Endometrial microvascular endothelial cells (primary cell): ENCODE measurements around the gene RSAD1. TPM values are rescaled to one million over a fixed set of nuclear protein-coding genes. Genes with fewer than 3 reads are reported as not detected.

Experiments
- in situ Hi-C: cut with HindIII; loops from 2 replicates; pipeline ENCODE4 v1.10.0; 2017; ENCODE audit warnings: low sequenced_read_pairs, low pct_unique_long_range_greater_than_20kb; ENCODE audit errors: inconsistent ontology term
- total RNA-seq: library from RNA; depleted of rRNA; stranded (reverse); fragments of >200 nt; gene quantifications from one replicate; pipeline ENCODE4 v1.2.3, GENCODE V29; 2015; ENCODE audit errors: inconsistent ontology term

Gene RSAD1
- total RNA-seq: 33.2 TPM

- in situ Hi-C loops: no loop called here
These were observed at the start of gene RSAD1 for GRCh38 chr17:50478391-50479381. Gene RSAD1 (plus strand): TSS chr17:50478860. CDS start chr17:50478885, 25 bp downstream.

GRCh38 chr17:50429793-50430192 is 48.9 kb upstream of the RSAD1 start:
- in situ Hi-C loops: no loop called here

- in situ Hi-C loops: no loop called here
These were observed 47.6 kb upstream of the RSAD1 start for GRCh38 chr17:50430821-50431618.

- in situ Hi-C loops: no loop called here
These were observed 46.4 kb upstream of the RSAD1 start for GRCh38 chr17:50432125-50432762.

GRCh38 chr17:50437409-50437808 is 41.3 kb upstream of the RSAD1 start:
- in situ Hi-C loops: no loop called here

- in situ Hi-C loops: no loop called here
These were observed 39.7 kb upstream of the RSAD1 start for GRCh38 chr17:50439008-50439407.

- in situ Hi-C loops: no loop called here
These were observed 38.4 kb upstream of the RSAD1 start for GRCh38 chr17:50440172-50440837.

GRCh38 chr17:50440838-50441829 is 37.5 kb upstream of the RSAD1 start:
- in situ Hi-C loops: no loop called here

- in situ Hi-C loops: no loop called here
These were observed 35.1 kb upstream of the RSAD1 start for GRCh38 chr17:50443505-50443974.

GRCh38 chr17:50444841-50445715 is 33.6 kb upstream of the RSAD1 start:
- in situ Hi-C loops: no loop called here

- in situ Hi-C loops: no loop called here
These were observed 32.8 kb upstream of the RSAD1 start for GRCh38 chr17:50445730-50446325.

- in situ Hi-C loops: no loop called here
These were observed 30.6 kb upstream of the RSAD1 start for GRCh38 chr17:50447870-50448595.

GRCh38 chr17:50448643-50449042 is 30.0 kb upstream of the RSAD1 start:
- in situ Hi-C loops: no loop called here

- in situ Hi-C loops: no loop called here
These were observed 26.6 kb upstream of the RSAD1 start for GRCh38 chr17:50451943-50452629.

- in situ Hi-C loops: no loop called here
These were observed 25.9 kb upstream of the RSAD1 start for GRCh38 chr17:50452630-50453300.
